GM12865 (cell line): ENCODE measurements around the gene TMEM234.
A peak's percentile ranks its signal among the peaks of the same experiment; 100 is the strongest.
"Not testable (repeated sequence)": the region's sequence is repeated elsewhere in the genome, so short reads cannot be mapped to it uniquely, and the experiment has no call there.

Source experiments
- DNase-seq: peaks from one replicate; pipeline ENCODE4 v3.0.0; 2010; ENCODE audit warnings: low read depth
- H3K4me3 ChIP-seq: 2 replicates; pipeline ENCODE4 v1.5.1; 2011; ENCODE audit warnings: mild to moderate bottlenecking, low read depth, low read length, control low read depth
- TF ChIP-seq, protein P1 (sequence below): IDR thresholded peaks from 2 replicates; pipeline ENCODE4 v1.5.1; 2011; ENCODE audit warnings: low read length, control low read depth, low read depth, inconsistent platforms; ENCODE audit not compliant: insufficient read depth; ENCODE audit errors: missing control alignments

TMEM234 gene

GRCh38 chr1:32221980-32222755 is at the start of gene TMEM234, which contains the start of gene EIF3I:
TSS of gene TMEM234 (minus strand) at chr1:32222353. CDS start at chr1:32222322, 31 bp downstream.
TSS of gene EIF3I (plus strand) at chr1:32222407. CDS start at chr1:32222442, 35 bp downstream.
- H3K4me3 ChIP-seq: peak within 1 kb of the TSS; percentile 89
- TF ChIP-seq, protein P1, sequence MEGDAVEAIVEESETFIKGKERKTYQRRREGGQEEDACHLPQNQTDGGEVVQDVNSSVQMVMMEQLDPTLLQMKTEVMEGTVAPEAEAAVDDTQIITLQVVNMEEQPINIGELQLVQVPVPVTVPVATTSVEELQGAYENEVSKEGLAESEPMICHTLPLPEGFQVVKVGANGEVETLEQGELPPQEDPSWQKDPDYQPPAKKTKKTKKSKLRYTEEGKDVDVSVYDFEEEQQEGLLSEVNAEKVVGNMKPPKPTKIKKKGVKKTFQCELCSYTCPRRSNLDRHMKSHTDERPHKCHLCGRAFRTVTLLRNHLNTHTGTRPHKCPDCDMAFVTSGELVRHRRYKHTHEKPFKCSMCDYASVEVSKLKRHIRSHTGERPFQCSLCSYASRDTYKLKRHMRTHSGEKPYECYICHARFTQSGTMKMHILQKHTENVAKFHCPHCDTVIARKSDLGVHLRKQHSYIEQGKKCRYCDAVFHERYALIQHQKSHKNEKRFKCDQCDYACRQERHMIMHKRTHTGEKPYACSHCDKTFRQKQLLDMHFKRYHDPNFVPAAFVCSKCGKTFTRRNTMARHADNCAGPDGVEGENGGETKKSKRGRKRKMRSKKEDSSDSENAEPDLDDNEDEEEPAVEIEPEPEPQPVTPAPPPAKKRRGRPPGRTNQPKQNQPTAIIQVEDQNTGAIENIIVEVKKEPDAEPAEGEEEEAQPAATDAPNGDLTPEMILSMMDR: no peak
- peak; percentile 91 for DNase-seq

GRCh38 chr1:32269744-32270143 is 47.6 kb upstream of the TMEM234 start:
- no peak overlapping the region for H3K4me3 ChIP-seq
- no peak for DNase-seq
- TF ChIP-seq, protein P1: no peak

GRCh38 chr1:32266921-32267591 is 44.9 kb upstream of the TMEM234 start:
- peak; percentile 29 for DNase-seq
- TF ChIP-seq, protein P1: no peak
- H3K4me3 ChIP-seq: no peak overlapping the region

DNA sequence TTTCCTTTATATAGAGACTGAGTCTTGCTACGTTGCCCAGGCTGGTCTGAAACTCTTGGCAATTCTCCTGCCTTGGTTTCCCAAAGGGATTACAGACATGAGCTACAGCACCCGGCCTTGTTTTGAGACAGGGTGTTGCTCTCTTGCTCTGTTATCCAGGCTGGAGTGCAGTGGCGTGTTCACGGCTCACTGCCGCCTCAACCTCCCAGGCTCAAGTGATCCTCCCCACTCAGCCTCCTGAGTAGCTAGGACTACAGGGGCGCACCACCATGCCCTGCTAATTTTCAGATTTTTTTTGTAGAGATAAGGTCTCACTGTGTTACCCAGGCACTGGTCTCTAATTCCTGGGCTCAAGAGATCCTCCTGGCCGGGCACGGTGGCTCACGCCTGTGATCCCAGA is 43.7 kb upstream of the TMEM234 start:
- no peak overlapping the region for H3K4me3 ChIP-seq
- TF ChIP-seq, protein P1: no peak
- no peak for DNase-seq

- TF ChIP-seq, protein P1: no peak
These were observed 41.6 kb upstream of the TMEM234 start for GRCh38 chr1:32263744-32264143.

GRCh38 chr1:32263236-32263593 is 41.1 kb upstream of the TMEM234 start:
- not testable (repeated sequence) for H3K4me3 ChIP-seq, DNase-seq

More at GRCh38 chr1:32263744-32264143, 41.6 kb upstream of the TMEM234 start:
- no peak overlapping the region for H3K4me3 ChIP-seq
- DNase-seq: peak; percentile 35

GRCh38 chr1:32257227-32257508 is 35.0 kb upstream of the TMEM234 start:
- TF ChIP-seq, protein P1: no peak
- DNase-seq: no peak
- peak overlapping the region; percentile 30 for H3K4me3 ChIP-seq
